HCT116 (cell line): ENCODE results near the gene DPF3. TPM values are rescaled to one million over a fixed set of nuclear protein-coding genes. Genes with fewer than 3 reads are reported as not detected.

Source experiments
- ATAC-seq: fragments of 200-7000 bp; cut with Tn5 transposase; 2 replicates; pipeline ENCODE4 v1.9.1; 2020; ENCODE audit warnings: mild to moderate bottlenecking, moderate library complexity
- BruUV-seq: library from RNA; stranded (reverse); fragments of 400-500 nt; replicated peaks from 2 replicates; lab custom pipeline; 2021; lab: Mats Ljungman, UMichigan
- CTCF ChIA-PET: fragments of 300-600 bp; sonication (Branson Sonifier 250); formaldehyde crosslinking; loops from one replicate; lab custom pipeline; 2021; ENCODE audit warnings: antibody characterized with exemption; lab: Charles Lee
- POLR2A ChIA-PET: fragments of 300-600, 350-600 bp; sonication (Branson Sonifier 250); formaldehyde crosslinking; loops from one replicate; lab custom pipeline; 2021; ENCODE audit warnings: antibody characterized with exemption; lab: Charles Lee
- RAD21 ChIA-PET, 2 experiments: fragments of 300-600 bp; sonication (Branson Sonifier 250); formaldehyde crosslinking; loops; one replicate each; lab custom pipeline; 2023; ENCODE audit warnings: low total read pairs in 2 of 2; ENCODE audit not compliant: uncharacterized antibody in 2 of 2, unreplicated experiment in 2 of 2, low non-redundant PET in 1 of 2; lab: Charles Lee
- DNase-seq: peaks from one replicate; pipeline ENCODE4 v3.0.0-alpha.2; 2010; ENCODE audit warnings: low read depth, low spot score
- H2AFZ ChIP-seq: fragments of 200-600 bp; shearing (Covaris generic), sonication (generic); 2 replicates; pipeline ENCODE4 v1.6.1; 2017; ENCODE audit warnings: low read depth, mixed run types, mixed read lengths, antibody characterized with exemption, low read length; ENCODE audit not compliant: poor library complexity, severe bottlenecking
- H3K27ac ChIP-seq: 2 replicates; pipeline ENCODE4 v1.5.1; 2012; ENCODE audit warnings: low read depth, low read length
- H3K27me3 ChIP-seq: fragments of 200-600 bp; sonication (generic); 2 replicates; pipeline ENCODE4 v1.6.1; 2016; ENCODE audit warnings: mixed run types, low read length, mixed read lengths; ENCODE audit not compliant: insufficient read depth
- H3K36me3 ChIP-seq, 2 experiments: fragments of 200-500 bp in 1 of 2; fragments of 200-600 bp in 1 of 2; sonication (Bioruptor generic) in 1 of 2; sonication (generic) in 1 of 2; 2 replicates each; pipeline versions ENCODE4 v1.5.1 to v1.6.1; 2014 to 2016; ENCODE audit warnings: low read length in 2 of 2, inconsistent platforms in 1 of 2, mixed read lengths in 1 of 2, mixed run types in 1 of 2; ENCODE audit not compliant: insufficient read depth in 2 of 2, control insufficient read depth in 1 of 2
- H3K4me1 ChIP-seq, 2 experiments: fragments of 200-600 bp in 1 of 2; sonication (generic) in 1 of 2; 2 replicates each; pipeline versions ENCODE4 v1.5.1 to v1.6.1; 2012 to 2017; ENCODE audit warnings: low read length in 2 of 2, inconsistent platforms in 1 of 2, mild to moderate bottlenecking in 1 of 2, mixed read lengths in 1 of 2, mixed run types in 1 of 2, moderate library complexity in 1 of 2; ENCODE audit not compliant: insufficient read depth in 2 of 2, control insufficient read depth in 1 of 2
- H3K4me2 ChIP-seq: fragments of 200-600 bp; sonication (generic); 2 replicates; pipeline ENCODE4 v1.6.1; 2017; ENCODE audit warnings: mixed run types, low read length, mixed read lengths
- H3K4me3 ChIP-seq, 2 experiments: fragments of 200-600 bp in 1 of 2; sonication (generic) in 1 of 2; replicated peaks in 1 of 2; 2 replicates each; pipeline ENCODE4 v1.5.1; 2011 to 2016; ENCODE audit warnings: low read length in 2 of 2, control low read depth in 1 of 2, low read depth in 1 of 2, mild to moderate bottlenecking in 1 of 2, mixed read lengths in 1 of 2, mixed run types in 1 of 2
- H3K79me2 ChIP-seq: fragments of 200-600 bp; sonication (generic); 2 replicates; pipeline ENCODE4 v1.6.1; 2017; ENCODE audit warnings: mild to moderate bottlenecking, mixed run types, low read length, moderate library complexity, mixed read lengths; ENCODE audit not compliant: insufficient read depth
- H3K9ac ChIP-seq: fragments of 200-600 bp; sonication (generic); 2 replicates; pipeline ENCODE4 v1.6.1; 2016; ENCODE audit warnings: low read length, mixed read lengths
- H3K9me2 ChIP-seq: fragments of 200-600 bp; sonication (generic), shearing (Covaris generic); 2 replicates; pipeline ENCODE4 v1.6.1; 2017; ENCODE audit warnings: mixed run types, mild to moderate bottlenecking, moderate library complexity; ENCODE audit not compliant: insufficient read depth
- H3K9me3 ChIP-seq, 2 experiments: fragments of 200-500 bp in 1 of 2; fragments of 200-600 bp in 1 of 2; sonication (Bioruptor generic) in 1 of 2; sonication (generic) in 1 of 2; 2 replicates each; pipeline ENCODE4 v1.6.1; 2014 to 2017; ENCODE audit warnings: low read length in 2 of 2, mixed read lengths in 2 of 2, inconsistent platforms in 1 of 2, low read depth in 1 of 2, mild to moderate bottlenecking in 1 of 2, mixed run types in 1 of 2, moderate library complexity in 1 of 2; ENCODE audit not compliant: control insufficient read depth in 1 of 2, insufficient read depth in 1 of 2
- H4K20me1 ChIP-seq: fragments of 200-600 bp; sonication (generic), shearing (Covaris generic); 2 replicates; pipeline ENCODE4 v1.6.1; 2017; ENCODE audit warnings: mixed run types, mild to moderate bottlenecking, moderate library complexity; ENCODE audit not compliant: insufficient read depth
- ATF3 ChIP-seq: IDR thresholded peaks from 2 replicates; pipeline ENCODE4 v1.6.1; 2012
- CEBPB ChIP-seq: IDR thresholded peaks from 2 replicates; pipeline ENCODE4 v1.6.1; 2012; ENCODE audit warnings: low read depth
- CTCF ChIP-seq, 3 experiments: fragments of 200-600 bp in 1 of 3; sonication (generic) in 1 of 3; IDR thresholded peaks in 2 of 3; conservative IDR thresholded peaks in 1 of 3; 2 replicates each; pipeline ENCODE4 v1.5.1; 2012 to 2017; ENCODE audit warnings: low read depth in 2 of 3, low read length in 2 of 3, antibody characterized with exemption in 1 of 3, borderline replicate concordance in 1 of 3, control low read depth in 1 of 3, mild to moderate bottlenecking in 1 of 3, mixed read lengths in 1 of 3, mixed run types in 1 of 3, moderate library complexity in 1 of 3; ENCODE audit not compliant: insufficient read depth in 1 of 3
- EGR1 ChIP-seq: IDR thresholded peaks from 2 replicates; pipeline ENCODE4 v1.6.1; 2012; ENCODE audit warnings: low read depth
- ELF1 ChIP-seq: IDR thresholded peaks from 2 replicates; pipeline ENCODE4 v1.6.1; 2012; ENCODE audit warnings: low read depth, borderline replicate concordance
- EZH2phosphoT487 ChIP-seq: fragments of 200-600 bp; IDR thresholded peaks from 2 replicates; pipeline ENCODE4 v1.6.1; 2018; ENCODE audit warnings: antibody characterized with exemption, borderline replicate concordance
- FOSL1 ChIP-seq: IDR thresholded peaks from 2 replicates; pipeline ENCODE4 v1.6.1; 2012; ENCODE audit warnings: low read depth
- JUND ChIP-seq: IDR thresholded peaks from 2 replicates; pipeline ENCODE4 v1.6.1; 2012
- MAX ChIP-seq: IDR thresholded peaks from 2 replicates; pipeline ENCODE4 v1.6.1; 2012
- POLR2A ChIP-seq: IDR thresholded peaks from 2 replicates; pipeline ENCODE4 v1.7.0; 2011; ENCODE audit warnings: borderline replicate concordance; ENCODE audit not compliant: insufficient read depth, insufficient read length; ENCODE audit errors: extremely low read depth
- REST ChIP-seq: IDR thresholded peaks from 2 replicates; pipeline ENCODE4 v1.6.1; 2012; ENCODE audit warnings: low read depth
- SIN3A ChIP-seq: IDR thresholded peaks from 2 replicates; pipeline ENCODE4 v1.6.1; 2012; ENCODE audit warnings: low read depth
- SP1 ChIP-seq: IDR thresholded peaks from 2 replicates; pipeline ENCODE4 v1.6.1; 2012; ENCODE audit warnings: low read depth
- SRF ChIP-seq: IDR thresholded peaks from 2 replicates; pipeline ENCODE4 v1.6.1; 2012; ENCODE audit warnings: low read depth
- TCF7L2 ChIP-seq: IDR thresholded peaks from 2 replicates; pipeline ENCODE4 v1.7.0; 2011; ENCODE audit warnings: borderline replicate concordance, inconsistent platforms; ENCODE audit not compliant: insufficient read depth, insufficient read length; ENCODE audit errors: extremely low read depth
- YY1 ChIP-seq: IDR thresholded peaks from 2 replicates; pipeline ENCODE4 v1.6.1; 2011; ENCODE audit warnings: low read length, low read depth, moderate library complexity, mild to moderate bottlenecking; ENCODE audit not compliant: insufficient replicate concordance; ENCODE audit errors: extremely low read depth
- ZBTB33 ChIP-seq: IDR thresholded peaks from 2 replicates; pipeline ENCODE4 v1.6.1; 2011; ENCODE audit warnings: mild to moderate bottlenecking, low read length, moderate library complexity; ENCODE audit not compliant: insufficient replicate concordance; ENCODE audit errors: extremely low read depth
- intact Hi-C: fragments of 100-400 bp; cut with micrococcal nuclease; formaldehyde crosslinking; loops from 2 replicates; pipeline ENCODE4 v1.10.0; 2022
- total RNA-seq: library from RNA; stranded (reverse); gene quantifications from one replicate; pipeline ENCODE4 v1.2.1, GENCODE V29; 2021; ENCODE audit not compliant: unreplicated experiment

Gene DPF3
- total RNA-seq, 1 experiment from 2014 or later: 0.27 TPM

- ATAC-seq: no peak
- Histone ChIP-seq H3K4me2 (no peak overlapping the region), H3K27ac (no peak overlapping the region), H3K9ac (no peak overlapping the region), H3K4me3 (no peak overlapping the region), H3K9me2 (no peaks in the 10 kb centered on the region), H3K79me2 (no peaks in the 10 kb centered on the region; the same call in 1 of the 2 replicates), H2AFZ (no peak overlapping the region), H4K20me1 (0 out of 2 replicates have a peak, but pooled peaks cover 3% of the 10 kb centered on the region), H3K36me3 (peaks cover 13 to 16% of the 10 kb centered on the region in 2 experiments; a peak in 3 of 4 replicates), H3K9me3 (no peaks in the 10 kb centered on the region), H3K27me3 (no peaks in the 10 kb centered on the region), H3K4me1 (no peaks in the 10 kb centered on the region)
- TF ChIP-seq SRF (no peak), MAX (no peak), POLR2A (no peak), JUND (no peak), EZH2phosphoT487 (no peak), ELF1 (no peak), CEBPB (no peak), ATF3 (no peak), EGR1 (no peak), SP1 (no peak), ZBTB33 (no peak), YY1 (no peak), TCF7L2 (no peak), FOSL1 (no peak), REST (no peak), SIN3A (no peak), CTCF (IDR thresholded peaks at IDR 0.05 in 2 of 3, conservative IDR thresholded peaks at IDR 0.05 in 1 of 3; ENCODE audit: borderline replicate concordance in 1 of 3, insufficient read depth in 1 of 3, low read depth in 2 of 3, low read length in 2 of 3) (no peak)
- ChIA-PET RAD21 (no interaction called here), CTCF (interaction anchor here (1.0 kb wide), 1 partner anchor 9 kb away, joined by 4 read pairs; no protein-coding TSS in a partner anchor), POLR2A (no interaction called here)
- intact Hi-C loops: no loop called here
- DNase-seq: no peak
- no TSS peak for BruUV-seq
These were observed 45.7 kb upstream of the DPF3 start for GRCh38 chr14:72939630-72940029.
